ENCODE measurements around the gene INPP5A. TPM values are rescaled to one million over a fixed set of nuclear protein-coding genes. Genes with fewer than 3 reads are reported as not detected.

Gene INPP5A
- total and polyA plus RNA-seq, 2 of the 13 experiments (the other 11 are each of a cell fraction or from before 2014, with no cell fraction given): 17.5 to 37.9 TPM

GRCh38 chr10:132591166-132591971 is 53.8 kb downstream of the INPP5A start:
- Histone ChIP-seq H2AFZ (ENCODE audit: low read length) (peak overlapping the region; percentile 10), H3K27ac (ENCODE audit: extremely low read length, insufficient read depth, low read length) (peak overlapping the region; percentile 88), H3K36me3 (replicated peaks in 1 of 2; ENCODE audit: control insufficient read depth in 1 of 2, insufficient read depth in 2 of 2, low read length in 2 of 2) (no peaks in the 10 kb centered on the region), H3K27me3 (ENCODE audit: control insufficient read depth in 1 of 2, insufficient read depth in 2 of 2, low read length in 2 of 2) (no peaks in the 10 kb centered on the region; a peak in 1 of 5 replicates), H3K9me3 (ENCODE audit: low read length) (no peaks in the 10 kb centered on the region), H3K79me2 (ENCODE audit: insufficient read depth, low read length) (peaks cover 40% of the 10 kb centered on the region), H3K9ac (ENCODE audit: insufficient read depth, low read depth, low read length) (peak overlapping the region; percentile 74), H3K4me2 (ENCODE audit: low read depth, low read length) (peak overlapping the region; percentile 95), H3K4me3 (replicated peaks in 1 of 3; ENCODE audit: insufficient read depth in 1 of 3, low read depth in 2 of 3, low read length in 3 of 3) (peak overlapping the region; percentile 64 to 72 (median 67)), H4K20me1 (ENCODE audit: insufficient read depth, low read length) (no peaks in the 10 kb centered on the region), H3K4me1 (ENCODE audit: insufficient read depth, low read length) (peaks cover 48% of the 10 kb centered on the region)
- 2% methylated on average over 22 of the region's 22 CpGs for WGBS (ENCODE audit: low lambda C conversion rate)
- intact Hi-C loops (cut with micrococcal nuclease; ENCODE audit: unreplicated experiment): loop anchor here (5.0 kb wide), 3 partner anchors 46 to 129 kb away; no protein-coding TSS in a partner anchor
- FAIRE-seq: peak; percentile 90
- ATAC-seq: peak; percentile 97
- BruUV-seq (replicated peaks): TSS peak; percentile 92
- DNase-seq (ENCODE audit: low spot score): peak; percentile 87
- ChIA-PET CTCF (ENCODE audit: low intra/inter-chr PET ratio, low total read pairs) (no interaction called here), POLR2A (interaction anchor here (0.6 to 1.7 kb wide), 6 partner anchors 20 to 132 kb away, joined by 3 to 14 read pairs (median 3); no protein-coding TSS in a partner anchor)
- in situ Hi-C loops (cut with HindIII; ENCODE audit: extremely low pct_ligation_motif_present, low pct_unique_long_range_greater_than_20kb): no loop called here
- TF ChIP-seq, protein P1, sequence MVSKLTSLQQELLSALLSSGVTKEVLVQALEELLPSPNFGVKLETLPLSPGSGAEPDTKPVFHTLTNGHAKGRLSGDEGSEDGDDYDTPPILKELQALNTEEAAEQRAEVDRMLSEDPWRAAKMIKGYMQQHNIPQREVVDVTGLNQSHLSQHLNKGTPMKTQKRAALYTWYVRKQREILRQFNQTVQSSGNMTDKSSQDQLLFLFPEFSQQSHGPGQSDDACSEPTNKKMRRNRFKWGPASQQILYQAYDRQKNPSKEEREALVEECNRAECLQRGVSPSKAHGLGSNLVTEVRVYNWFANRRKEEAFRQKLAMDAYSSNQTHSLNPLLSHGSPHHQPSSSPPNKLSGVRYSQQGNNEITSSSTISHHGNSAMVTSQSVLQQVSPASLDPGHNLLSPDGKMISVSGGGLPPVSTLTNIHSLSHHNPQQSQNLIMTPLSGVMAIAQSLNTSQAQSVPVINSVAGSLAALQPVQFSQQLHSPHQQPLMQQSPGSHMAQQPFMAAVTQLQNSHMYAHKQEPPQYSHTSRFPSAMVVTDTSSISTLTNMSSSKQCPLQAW (CRISPR knock-in tag; IDR thresholded peaks at IDR 0.05): peak; percentile 64; the same call in 1 of the 2 replicates
- TF ChIP-seq HMG20A (CRISPR knock-in tag; IDR thresholded peaks at IDR 0.05; ENCODE audit: borderline replicate concordance): no peak
- no peak for TF ChIP-seq ZNF431 (CRISPR knock-in tag; IDR thresholded peaks at IDR 0.05; ENCODE audit: borderline replicate concordance, low read depth)
- no peak for TF ChIP-seq ZNF101 (CRISPR knock-in tag; IDR thresholded peaks at IDR 0.05; ENCODE audit: borderline replicate concordance, low read depth)
- no peak for TF ChIP-seq PBX2 (CRISPR knock-in tag; IDR thresholded peaks at IDR 0.05)
- TF ChIP-seq ZNF841 (CRISPR knock-in tag; IDR thresholded peaks at IDR 0.05; ENCODE audit: borderline replicate concordance): no peak
- no peak for TF ChIP-seq ZNF451 (CRISPR knock-in tag; IDR thresholded peaks at IDR 0.05)
- TF ChIP-seq ZBTB1 (CRISPR knock-in tag; IDR thresholded peaks at IDR 0.05; ENCODE audit: borderline replicate concordance): no peak
- no peak for TF ChIP-seq IKZF1 (IDR thresholded peaks at IDR 0.05)
- no peak for TF ChIP-seq CBFB (CRISPR knock-in tag; IDR thresholded peaks at IDR 0.05)
- no peak for TF ChIP-seq ZNF260 (CRISPR knock-in tag; IDR thresholded peaks at IDR 0.05; ENCODE audit: borderline replicate concordance, low read depth)
- TF ChIP-seq ARNTL (CRISPR knock-in tag; IDR thresholded peaks at IDR 0.05): no peak
- TF ChIP-seq ZNF720 (CRISPR knock-in tag; IDR thresholded peaks at IDR 0.05): no peak
- no peak for TF ChIP-seq ZNF33B (CRISPR knock-in tag; IDR thresholded peaks at IDR 0.05)
- no peak for TF ChIP-seq ZNF367 (CRISPR knock-in tag; IDR thresholded peaks at IDR 0.05; ENCODE audit: borderline replicate concordance)
- no peak for TF ChIP-seq NR2F2 (IDR thresholded peaks at IDR 0.05; ENCODE audit: borderline replicate concordance, low read depth)
- TF ChIP-seq ATM (IDR thresholded peaks at IDR 0.05; ENCODE audit: borderline replicate concordance): no peak
- peak; percentile 40; the same call in 1 of the 2 replicates for TF ChIP-seq HOXA5 (CRISPR knock-in tag; IDR thresholded peaks at IDR 0.05)
- TF ChIP-seq PHF5A (CRISPR knock-in tag; IDR thresholded peaks at IDR 0.05; ENCODE audit: low read depth, unreplicated experiment): no peak

Measured in HepG2 (cell line).